WTC11 (cell line): ENCODE results near the gene LARP1. TPM values are rescaled to one million over a fixed set of nuclear protein-coding genes. Genes with fewer than 3 reads are reported as not detected.

Experiments
- ATAC-seq: fragments of 200-7000 bp; cut with Tn5 transposase; 2 replicates; pipeline ENCODE4 v1.10.0; 2021; ENCODE audit warnings: mild to moderate bottlenecking, moderate library complexity
- CTCF ChIA-PET: fragments of 300-600 bp; sonication (Branson Sonifier 250); formaldehyde crosslinking; loops from one replicate; lab custom pipeline; 2021; ENCODE audit warnings: antibody characterized with exemption; lab: Charles Lee
- POLR2A ChIA-PET: fragments of 350-600 bp; sonication (Branson Sonifier 250); formaldehyde crosslinking; loops from one replicate; lab custom pipeline; 2021; ENCODE audit warnings: antibody characterized with exemption; lab: Charles Lee
- DNase-seq: peaks from one replicate; pipeline ENCODE4 v3.0.0; 2021; ENCODE audit warnings: low spot score
- H3K27ac Mint-ChIP-seq: 2 replicates; pipeline ENCODE4 v1.8.0; 2021; ENCODE audit warnings: mixed read lengths
- H3K27me3 Mint-ChIP-seq: 2 replicates; pipeline ENCODE4 v1.8.0; 2021; ENCODE audit warnings: low read depth, mild to moderate bottlenecking, moderate library complexity, mixed read lengths
- H3K36me3 Mint-ChIP-seq: 2 replicates; pipeline ENCODE4 v1.8.0; 2021; ENCODE audit warnings: mixed read lengths
- H3K4me1 Mint-ChIP-seq: 2 replicates; pipeline ENCODE4 v1.8.0; 2022; ENCODE audit warnings: mixed read lengths
- H3K4me3 Mint-ChIP-seq: 2 replicates; pipeline ENCODE4 v1.8.0; 2021; ENCODE audit warnings: mild to moderate bottlenecking, moderate library complexity, mixed read lengths
- H3K9me3 Mint-ChIP-seq: 2 replicates; pipeline ENCODE4 v1.8.0; 2021; ENCODE audit warnings: mixed read lengths
- CREM ChIP-seq: sonication (generic); formaldehyde crosslinking; IDR thresholded peaks from 2 replicates; pipeline ENCODE4 v1.8.1; 2022; ENCODE audit warnings: mild to moderate bottlenecking, missing genetic modification reagents, moderate library complexity
- ESRRA ChIP-seq: sonication (generic); formaldehyde crosslinking; IDR thresholded peaks from 2 replicates; pipeline ENCODE4 v1.8.1; 2022; ENCODE audit warnings: mild to moderate bottlenecking, missing genetic modification reagents, borderline replicate concordance
- ETV6 ChIP-seq: sonication (generic); formaldehyde crosslinking; IDR thresholded peaks from 2 replicates; pipeline ENCODE4 v1.8.1; 2022; ENCODE audit warnings: mild to moderate bottlenecking, missing genetic modification reagents
- FOXJ3 ChIP-seq: sonication (generic); formaldehyde crosslinking; IDR thresholded peaks from 2 replicates; pipeline ENCODE4 v1.9.0; 2021; ENCODE audit warnings: missing genetic modification reagents, mild to moderate bottlenecking, borderline replicate concordance
- FOXK1 ChIP-seq: sonication (generic); formaldehyde crosslinking; IDR thresholded peaks from 2 replicates; pipeline ENCODE4 v1.8.0; 2022; ENCODE audit warnings: mild to moderate bottlenecking, moderate library complexity, missing genetic modification reagents
- FOXP1 ChIP-seq: sonication (generic); formaldehyde crosslinking; IDR thresholded peaks from 2 replicates; pipeline ENCODE4 v1.8.0; 2022; ENCODE audit warnings: missing genetic modification reagents, mild to moderate bottlenecking, moderate library complexity, borderline replicate concordance
- IRF2 ChIP-seq: sonication (generic); formaldehyde crosslinking; IDR thresholded peaks from 2 replicates; pipeline ENCODE4 v1.8.0; 2022; ENCODE audit warnings: low read depth, missing genetic modification reagents, borderline replicate concordance
- MYBL2 ChIP-seq: sonication (generic); formaldehyde crosslinking; IDR thresholded peaks from 2 replicates; pipeline ENCODE4 v1.8.1; 2023; ENCODE audit warnings: mild to moderate bottlenecking, moderate library complexity, missing genetic modification reagents
- NFE2L1 ChIP-seq: sonication (generic); formaldehyde crosslinking; IDR thresholded peaks from 2 replicates; pipeline ENCODE4 v1.8.1; 2023; ENCODE audit warnings: missing genetic modification reagents
- NR2C2 ChIP-seq: sonication (generic); formaldehyde crosslinking; IDR thresholded peaks from 2 replicates; pipeline ENCODE4 v1.8.0; 2022; ENCODE audit warnings: mild to moderate bottlenecking, missing genetic modification reagents
- TEAD1 ChIP-seq: sonication (generic); formaldehyde crosslinking; IDR thresholded peaks from 2 replicates; pipeline ENCODE4 v1.8.0; 2022; ENCODE audit warnings: mild to moderate bottlenecking, missing genetic modification reagents
- TEAD4 ChIP-seq: sonication (generic); formaldehyde crosslinking; IDR thresholded peaks from 2 replicates; pipeline ENCODE4 v1.8.0; 2022; ENCODE audit warnings: mild to moderate bottlenecking, missing genetic modification reagents
- ZNF121 ChIP-seq: sonication (generic); formaldehyde crosslinking; IDR thresholded peaks from 2 replicates; pipeline ENCODE4 v1.8.0; 2023; ENCODE audit warnings: missing genetic modification reagents
- total RNA-seq: library from RNA; stranded (reverse); gene quantifications from 3 replicates; pipeline ENCODE4 v1.2.3, GENCODE V29; 2021
- TF ChIP-seq, protein P1 (sequence below): sonication (generic); formaldehyde crosslinking; IDR thresholded peaks from 2 replicates; pipeline ENCODE4 v1.8.1; 2023; ENCODE audit warnings: mild to moderate bottlenecking, missing genetic modification reagents
- TF ChIP-seq, protein P2 (sequence below): sonication (generic); formaldehyde crosslinking; IDR thresholded peaks from 2 replicates; pipeline ENCODE4 v1.8.0; 2022; ENCODE audit warnings: mild to moderate bottlenecking, missing genetic modification reagents
- TF ChIP-seq, protein P3 (sequence below): fragments of 250-450 bp; sonication (Bioruptor Pico); conservative IDR thresholded peaks from 2 replicates; pipeline ENCODE4 v1.9.0; 2021; ENCODE audit warnings: mild to moderate bottlenecking
- TF ChIP-seq, protein P4 (sequence below): sonication (generic); formaldehyde crosslinking; IDR thresholded peaks from 2 replicates; pipeline ENCODE4 v1.8.1; 2023; ENCODE audit warnings: mild to moderate bottlenecking, missing genetic modification reagents
- TF ChIP-seq, protein P5 (sequence below): fragments of 250-450 bp; sonication (Bioruptor Pico); IDR thresholded peaks from 2 replicates; pipeline ENCODE4 v2.1.2; 2022; ENCODE audit warnings: mild to moderate bottlenecking, moderate library complexity
- TF ChIP-seq, protein P6 (sequence below): sonication (generic); formaldehyde crosslinking; IDR thresholded peaks from 2 replicates; pipeline ENCODE4 v1.8.1; 2023; ENCODE audit warnings: mild to moderate bottlenecking, moderate library complexity, missing genetic modification reagents
- TF ChIP-seq, protein P7 (sequence below): sonication (generic); formaldehyde crosslinking; IDR thresholded peaks from 2 replicates; pipeline ENCODE4 v1.8.1; 2022; ENCODE audit warnings: mild to moderate bottlenecking, missing genetic modification reagents, moderate library complexity, borderline replicate concordance
- TF ChIP-seq, protein P8 (sequence below): sonication (generic); formaldehyde crosslinking; IDR thresholded peaks from 2 replicates; pipeline ENCODE4 v1.8.0; 2022; ENCODE audit warnings: missing genetic modification reagents

Gene LARP1
- total RNA-seq, 1 experiment from 2014 or later: 406 TPM

DNA sequence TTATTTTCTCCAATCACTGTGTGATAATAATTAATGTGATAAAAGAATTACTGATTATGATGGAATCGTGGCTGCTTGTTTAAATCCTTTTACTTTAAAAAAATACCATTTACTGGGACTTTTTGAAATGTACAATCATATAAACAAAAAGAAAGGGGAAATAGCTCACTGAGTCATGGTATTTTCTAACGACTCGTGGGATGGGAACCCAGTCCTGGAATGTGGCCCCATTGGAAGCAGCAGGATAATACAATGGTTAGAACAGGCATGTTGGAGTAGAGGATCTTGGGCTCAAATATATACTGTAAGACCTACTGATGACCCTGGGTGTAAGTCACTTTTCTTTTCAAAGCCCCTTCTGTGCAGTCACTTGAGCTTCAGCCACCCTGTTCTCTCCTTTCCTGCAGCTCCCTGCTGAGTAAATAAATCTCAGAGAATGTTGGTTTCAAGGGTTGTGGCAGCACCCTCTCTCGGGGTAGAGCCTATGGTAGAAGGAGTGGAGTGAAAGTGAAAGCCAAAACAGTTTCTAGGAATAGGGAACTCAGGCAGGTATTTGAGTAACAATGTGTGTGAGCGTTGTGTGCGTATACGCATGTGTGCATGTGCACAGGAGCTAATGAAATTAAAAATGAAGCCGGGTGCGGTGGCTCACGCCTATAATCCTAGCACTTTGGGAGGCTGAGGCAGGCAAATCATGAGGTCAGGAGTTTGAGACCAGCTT, 40.8 kb upstream of the LARP1 start (continued):
- TF ChIP-seq TEAD1 (CRISPR knock-in tag): no peak
- TF ChIP-seq, protein P1, sequence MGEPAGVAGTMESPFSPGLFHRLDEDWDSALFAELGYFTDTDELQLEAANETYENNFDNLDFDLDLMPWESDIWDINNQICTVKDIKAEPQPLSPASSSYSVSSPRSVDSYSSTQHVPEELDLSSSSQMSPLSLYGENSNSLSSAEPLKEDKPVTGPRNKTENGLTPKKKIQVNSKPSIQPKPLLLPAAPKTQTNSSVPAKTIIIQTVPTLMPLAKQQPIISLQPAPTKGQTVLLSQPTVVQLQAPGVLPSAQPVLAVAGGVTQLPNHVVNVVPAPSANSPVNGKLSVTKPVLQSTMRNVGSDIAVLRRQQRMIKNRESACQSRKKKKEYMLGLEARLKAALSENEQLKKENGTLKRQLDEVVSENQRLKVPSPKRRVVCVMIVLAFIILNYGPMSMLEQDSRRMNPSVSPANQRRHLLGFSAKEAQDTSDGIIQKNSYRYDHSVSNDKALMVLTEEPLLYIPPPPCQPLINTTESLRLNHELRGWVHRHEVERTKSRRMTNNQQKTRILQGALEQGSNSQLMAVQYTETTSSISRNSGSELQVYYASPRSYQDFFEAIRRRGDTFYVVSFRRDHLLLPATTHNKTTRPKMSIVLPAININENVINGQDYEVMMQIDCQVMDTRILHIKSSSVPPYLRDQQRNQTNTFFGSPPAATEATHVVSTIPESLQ (CRISPR knock-in tag): no peak
- TF ChIP-seq, protein P2, sequence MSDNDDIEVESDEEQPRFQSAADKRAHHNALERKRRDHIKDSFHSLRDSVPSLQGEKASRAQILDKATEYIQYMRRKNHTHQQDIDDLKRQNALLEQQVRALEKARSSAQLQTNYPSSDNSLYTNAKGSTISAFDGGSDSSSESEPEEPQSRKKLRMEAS (CRISPR knock-in tag): no peak
- TF ChIP-seq, protein P3, sequence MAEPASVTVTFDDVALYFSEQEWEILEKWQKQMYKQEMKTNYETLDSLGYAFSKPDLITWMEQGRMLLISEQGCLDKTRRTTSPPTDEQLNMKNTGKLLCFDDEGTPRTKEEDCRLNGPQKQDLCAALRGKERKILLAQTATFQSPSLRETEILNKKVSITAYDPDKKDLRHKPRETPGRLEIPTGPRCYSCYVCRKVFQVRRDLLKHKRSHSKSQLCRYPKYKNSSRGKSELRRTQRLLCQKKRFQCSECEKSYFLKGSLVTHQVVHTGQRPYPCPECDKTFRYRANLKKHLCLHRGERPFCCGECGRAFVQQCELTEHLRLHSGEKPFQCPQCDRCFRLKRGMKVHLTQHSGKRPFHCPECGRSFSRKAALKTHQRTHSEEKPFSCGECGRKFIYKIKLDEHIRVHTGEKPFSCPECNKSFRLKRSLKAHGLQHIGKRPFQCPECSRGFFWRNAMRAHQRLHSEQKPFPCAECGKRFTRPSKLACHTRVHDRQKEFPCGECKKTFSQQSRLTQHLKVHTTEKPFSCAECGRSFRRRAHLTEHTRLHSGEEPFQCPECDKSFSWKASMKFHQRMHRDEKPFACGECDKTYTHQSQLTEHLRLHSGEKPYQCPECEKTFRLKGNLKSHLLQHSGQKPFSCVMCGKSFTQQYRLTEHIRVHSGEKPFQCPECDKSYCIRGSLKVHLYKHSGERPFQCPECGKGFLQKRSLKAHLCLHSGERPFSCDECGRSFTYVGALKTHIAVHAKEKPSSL (CRISPR knock-in tag): no peak
- no peak for TF ChIP-seq ESRRA (CRISPR knock-in tag)
- TF ChIP-seq TEAD4 (CRISPR knock-in tag): no peak

DNA sequence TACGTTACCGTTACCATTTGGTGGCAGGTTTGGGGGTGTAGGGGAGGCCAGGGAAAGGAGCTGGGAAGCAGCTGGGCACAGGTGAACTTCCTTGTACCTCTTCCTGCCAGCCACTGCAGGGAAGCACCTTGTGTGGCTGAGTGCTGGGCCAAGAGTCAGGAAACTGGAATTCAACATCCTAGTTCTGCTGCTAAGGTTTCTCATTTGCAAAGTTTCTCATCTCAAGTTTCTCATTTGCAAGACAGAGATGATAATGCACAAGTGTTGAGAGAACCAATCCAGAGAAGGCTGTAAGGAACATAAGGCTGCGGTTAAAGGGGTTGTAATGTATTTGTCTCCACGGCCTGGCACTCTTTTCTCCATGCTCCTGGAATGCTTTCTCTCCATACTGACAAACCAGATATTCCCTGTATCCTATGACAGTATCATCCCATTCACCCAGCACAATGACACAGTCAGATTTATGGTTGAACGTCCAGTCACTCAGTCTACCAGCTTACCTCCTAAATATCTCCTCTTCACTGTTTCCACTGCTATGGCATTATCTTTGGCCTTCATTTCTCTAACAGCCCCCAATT, 33.6 kb upstream of the LARP1 start:
- H3K27me3 Mint-ChIP-seq: no peaks in the 10 kb centered on the region
- H3K36me3 Mint-ChIP-seq: peaks cover 15% of the 10 kb centered on the region; the same call in 1 of the 2 replicates
- no peaks in the 10 kb centered on the region for H3K9me3 Mint-ChIP-seq
- ChIA-PET POLR2A (interaction anchor here (0.5 to 1.4 kb wide), 5 partner anchors 9 to 137 kb away, joined by 3 to 5 read pairs (median 5); partner anchors contain the start of gene CNOT8), CTCF (interaction anchor here (0.6 to 1.9 kb wide), 4 partner anchors 9 to 225 kb away, joined by 3 to 10 read pairs (median 6); no protein-coding TSS in a partner anchor)
- peak overlapping the region; percentile 37 for H3K4me3 Mint-ChIP-seq
- ATAC-seq: peak; percentile 82
- peaks cover 52% of the 10 kb centered on the region for H3K4me1 Mint-ChIP-seq
- peak overlapping the region; percentile 88 for H3K27ac Mint-ChIP-seq
- peak; percentile 26 for DNase-seq
- TF ChIP-seq CREM (CRISPR knock-in tag): no peak
- TF ChIP-seq, protein P4, sequence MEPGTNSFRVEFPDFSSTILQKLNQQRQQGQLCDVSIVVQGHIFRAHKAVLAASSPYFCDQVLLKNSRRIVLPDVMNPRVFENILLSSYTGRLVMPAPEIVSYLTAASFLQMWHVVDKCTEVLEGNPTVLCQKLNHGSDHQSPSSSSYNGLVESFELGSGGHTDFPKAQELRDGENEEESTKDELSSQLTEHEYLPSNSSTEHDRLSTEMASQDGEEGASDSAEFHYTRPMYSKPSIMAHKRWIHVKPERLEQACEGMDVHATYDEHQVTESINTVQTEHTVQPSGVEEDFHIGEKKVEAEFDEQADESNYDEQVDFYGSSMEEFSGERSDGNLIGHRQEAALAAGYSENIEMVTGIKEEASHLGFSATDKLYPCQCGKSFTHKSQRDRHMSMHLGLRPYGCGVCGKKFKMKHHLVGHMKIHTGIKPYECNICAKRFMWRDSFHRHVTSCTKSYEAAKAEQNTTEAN (CRISPR knock-in tag): no peak
- TF ChIP-seq, protein P5, sequence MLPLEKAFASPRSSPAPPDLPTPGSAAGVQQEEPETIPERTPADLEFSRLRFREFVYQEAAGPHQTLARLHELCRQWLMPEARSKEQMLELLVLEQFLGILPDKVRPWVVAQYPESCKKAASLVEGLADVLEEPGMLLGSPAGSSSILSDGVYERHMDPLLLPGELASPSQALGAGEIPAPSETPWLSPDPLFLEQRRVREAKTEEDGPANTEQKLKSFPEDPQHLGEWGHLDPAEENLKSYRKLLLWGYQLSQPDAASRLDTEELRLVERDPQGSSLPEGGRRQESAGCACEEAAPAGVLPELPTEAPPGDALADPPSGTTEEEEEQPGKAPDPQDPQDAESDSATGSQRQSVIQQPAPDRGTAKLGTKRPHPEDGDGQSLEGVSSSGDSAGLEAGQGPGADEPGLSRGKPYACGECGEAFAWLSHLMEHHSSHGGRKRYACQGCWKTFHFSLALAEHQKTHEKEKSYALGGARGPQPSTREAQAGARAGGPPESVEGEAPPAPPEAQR (CRISPR knock-in tag): no peak
- TF ChIP-seq ZNF121 (CRISPR knock-in tag): no peak
- TF ChIP-seq MYBL2 (CRISPR knock-in tag): no peak
- TF ChIP-seq, protein P6, sequence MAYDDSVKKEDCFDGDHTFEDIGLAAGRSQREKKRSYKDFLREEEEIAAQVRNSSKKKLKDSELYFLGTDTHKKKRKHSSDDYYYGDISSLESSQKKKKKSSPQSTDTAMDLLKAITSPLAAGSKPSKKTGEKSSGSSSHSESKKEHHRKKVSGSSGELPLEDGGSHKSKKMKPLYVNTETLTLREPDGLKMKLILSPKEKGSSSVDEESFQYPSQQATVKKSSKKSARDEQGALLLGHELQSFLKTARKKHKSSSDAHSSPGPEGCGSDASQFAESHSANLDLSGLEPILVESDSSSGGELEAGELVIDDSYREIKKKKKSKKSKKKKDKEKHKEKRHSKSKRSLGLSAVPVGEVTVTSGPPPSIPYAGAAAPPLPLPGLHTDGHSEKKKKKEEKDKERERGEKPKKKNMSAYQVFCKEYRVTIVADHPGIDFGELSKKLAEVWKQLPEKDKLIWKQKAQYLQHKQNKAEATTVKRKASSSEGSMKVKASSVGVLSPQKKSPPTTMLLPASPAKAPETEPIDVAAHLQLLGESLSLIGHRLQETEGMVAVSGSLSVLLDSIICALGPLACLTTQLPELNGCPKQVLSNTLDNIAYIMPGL (CRISPR knock-in tag): no peak
- TF ChIP-seq FOXJ3 (CRISPR knock-in tag): no peak
- TF ChIP-seq, protein P7, sequence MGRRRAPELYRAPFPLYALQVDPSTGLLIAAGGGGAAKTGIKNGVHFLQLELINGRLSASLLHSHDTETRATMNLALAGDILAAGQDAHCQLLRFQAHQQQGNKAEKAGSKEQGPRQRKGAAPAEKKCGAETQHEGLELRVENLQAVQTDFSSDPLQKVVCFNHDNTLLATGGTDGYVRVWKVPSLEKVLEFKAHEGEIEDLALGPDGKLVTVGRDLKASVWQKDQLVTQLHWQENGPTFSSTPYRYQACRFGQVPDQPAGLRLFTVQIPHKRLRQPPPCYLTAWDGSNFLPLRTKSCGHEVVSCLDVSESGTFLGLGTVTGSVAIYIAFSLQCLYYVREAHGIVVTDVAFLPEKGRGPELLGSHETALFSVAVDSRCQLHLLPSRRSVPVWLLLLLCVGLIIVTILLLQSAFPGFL (CRISPR knock-in tag): no peak
- TF ChIP-seq ETV6 (CRISPR knock-in tag): peak; percentile 85
- peak; percentile 35; the same call in 1 of the 2 replicates for TF ChIP-seq FOXK1 (CRISPR knock-in tag)
- TF ChIP-seq NR2C2: no peak
- TF ChIP-seq, protein P8, sequence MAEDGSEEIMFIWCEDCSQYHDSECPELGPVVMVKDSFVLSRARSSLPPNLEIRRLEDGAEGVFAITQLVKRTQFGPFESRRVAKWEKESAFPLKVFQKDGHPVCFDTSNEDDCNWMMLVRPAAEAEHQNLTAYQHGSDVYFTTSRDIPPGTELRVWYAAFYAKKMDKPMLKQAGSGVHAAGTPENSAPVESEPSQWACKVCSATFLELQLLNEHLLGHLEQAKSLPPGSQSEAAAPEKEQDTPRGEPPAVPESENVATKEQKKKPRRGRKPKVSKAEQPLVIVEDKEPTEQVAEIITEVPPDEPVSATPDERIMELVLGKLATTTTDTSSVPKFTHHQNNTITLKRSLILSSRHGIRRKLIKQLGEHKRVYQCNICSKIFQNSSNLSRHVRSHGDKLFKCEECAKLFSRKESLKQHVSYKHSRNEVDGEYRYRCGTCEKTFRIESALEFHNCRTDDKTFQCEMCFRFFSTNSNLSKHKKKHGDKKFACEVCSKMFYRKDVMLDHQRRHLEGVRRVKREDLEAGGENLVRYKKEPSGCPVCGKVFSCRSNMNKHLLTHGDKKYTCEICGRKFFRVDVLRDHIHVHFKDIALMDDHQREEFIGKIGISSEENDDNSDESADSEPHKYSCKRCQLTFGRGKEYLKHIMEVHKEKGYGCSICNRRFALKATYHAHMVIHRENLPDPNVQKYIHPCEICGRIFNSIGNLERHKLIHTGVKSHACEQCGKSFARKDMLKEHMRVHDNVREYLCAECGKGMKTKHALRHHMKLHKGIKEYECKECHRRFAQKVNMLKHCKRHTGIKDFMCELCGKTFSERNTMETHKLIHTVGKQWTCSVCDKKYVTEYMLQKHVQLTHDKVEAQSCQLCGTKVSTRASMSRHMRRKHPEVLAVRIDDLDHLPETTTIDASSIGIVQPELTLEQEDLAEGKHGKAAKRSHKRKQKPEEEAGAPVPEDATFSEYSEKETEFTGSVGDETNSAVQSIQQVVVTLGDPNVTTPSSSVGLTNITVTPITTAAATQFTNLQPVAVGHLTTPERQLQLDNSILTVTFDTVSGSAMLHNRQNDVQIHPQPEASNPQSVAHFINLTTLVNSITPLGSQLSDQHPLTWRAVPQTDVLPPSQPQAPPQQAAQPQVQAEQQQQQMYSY: peak; percentile 80
- 0 out of 2 replicates have a peak, but pooled peaks have one; percentile 50 for TF ChIP-seq NFE2L1 (CRISPR knock-in tag)
- no peak for TF ChIP-seq IRF2 (CRISPR knock-in tag)
- TF ChIP-seq FOXP1: no peak
